IMR-90 (cell line): ENCODE results near the gene TRPC1. TPM values are rescaled to one million over a fixed set of nuclear protein-coding genes. Genes with fewer than 3 reads are reported as not detected.

Experiments
- ATAC-seq: fragments of 200-7000 bp; cut with Tn5 transposase; 2 replicates; pipeline ENCODE4 v1.9.1; 2020; ENCODE audit warnings: low read depth, mild to moderate bottlenecking, moderate library complexity
- BruUV-seq: library from RNA; stranded (reverse); fragments of 400-500 nt; replicated peaks from 2 replicates; lab custom pipeline; 2021; lab: Mats Ljungman, UMichigan
- CTCF ChIA-PET: fragments of 300-600 bp; formaldehyde crosslinking; extraction: SDS; loops from one replicate; lab custom pipeline; 2021; ENCODE audit warnings: antibody characterized with exemption; lab: Yijun Ruan, JAX
- POLR2A ChIA-PET: fragments of 300-600 bp; sonication (Branson Sonifier 250); formaldehyde crosslinking; loops from one replicate; lab custom pipeline; 2022; ENCODE audit warnings: antibody characterized with exemption; ENCODE audit not compliant: unreplicated experiment; lab: Charles Lee
- DNase-seq: peaks from one replicate; pipeline ENCODE4 v3.0.0; 2013
- H2AFZ ChIP-seq: replicated peaks from 2 replicates; pipeline ENCODE3; 2013; ENCODE audit warnings: low read length, mild to moderate bottlenecking; ENCODE audit not compliant: poor library complexity
- H2AK5ac ChIP-seq: 2 replicates; pipeline ENCODE4 v1.6.1; 2013; ENCODE audit warnings: low read depth, low read length, inconsistent platforms
- H2AK9ac ChIP-seq: replicated peaks from 2 replicates; pipeline ENCODE3; 2013; ENCODE audit warnings: mild to moderate bottlenecking, low read depth, low read length, moderate library complexity; ENCODE audit not compliant: poor library complexity
- H2BK120ac ChIP-seq: 2 replicates; pipeline ENCODE4 v1.6.1; 2013; ENCODE audit warnings: low read depth, low read length, inconsistent platforms
- H2BK15ac ChIP-seq: 3 replicates; pipeline ENCODE4 v1.6.1; 2013; ENCODE audit warnings: low read depth, low read length, inconsistent platforms
- H2BK20ac ChIP-seq: 2 replicates; pipeline ENCODE4 v1.6.1; 2013; ENCODE audit warnings: low read depth, mild to moderate bottlenecking, inconsistent platforms, low read length, moderate library complexity
- H2BK5ac ChIP-seq: 2 replicates; pipeline ENCODE4 v1.6.1; 2013; ENCODE audit warnings: mild to moderate bottlenecking, low read depth, low read length, inconsistent platforms; ENCODE audit not compliant: poor library complexity, severe bottlenecking
- H3K14ac ChIP-seq: replicated peaks from 2 replicates; pipeline ENCODE4 v1.6.1; 2013; ENCODE audit warnings: low read depth, low read length, inconsistent platforms
- H3K18ac ChIP-seq: 2 replicates; pipeline ENCODE4 v1.6.1; 2013; ENCODE audit warnings: low read depth, low read length, control low read depth
- H3K23ac ChIP-seq: 2 replicates; pipeline ENCODE4 v1.6.1; 2013; ENCODE audit warnings: low read depth, low read length, inconsistent platforms
- H3K27ac ChIP-seq: 2 replicates; pipeline ENCODE4 v1.5.1; 2013; ENCODE audit warnings: mild to moderate bottlenecking, control low read depth, low read length; ENCODE audit not compliant: insufficient read depth
- H3K27me3 ChIP-seq: 2 replicates; pipeline ENCODE4 v1.6.1; 2013; ENCODE audit warnings: low read length; ENCODE audit not compliant: control insufficient read depth, insufficient read depth
- H3K36me3 ChIP-seq: 2 replicates; pipeline ENCODE4 v1.6.1; 2013; ENCODE audit warnings: low read length, mixed read lengths; ENCODE audit not compliant: control insufficient read depth, insufficient read depth
- H3K4ac ChIP-seq: 2 replicates; pipeline ENCODE4 v1.6.1; 2013; ENCODE audit warnings: low read depth, low read length, inconsistent platforms
- H3K4me1 ChIP-seq: 2 replicates; pipeline ENCODE4 v1.6.1; 2013; ENCODE audit warnings: low read length, mixed read lengths; ENCODE audit not compliant: control insufficient read depth, insufficient read depth
- H3K4me2 ChIP-seq: 2 replicates; pipeline ENCODE4 v1.6.1; 2013; ENCODE audit warnings: low read depth, mild to moderate bottlenecking, control low read depth, low read length, moderate library complexity
- H3K4me3 ChIP-seq: 2 replicates; pipeline ENCODE4 v1.5.1; 2013; ENCODE audit warnings: low read depth, mild to moderate bottlenecking, control low read depth, low read length, moderate library complexity; ENCODE audit not compliant: insufficient read depth
- H3K56ac ChIP-seq: 2 replicates; pipeline ENCODE4 v1.6.1; 2013; ENCODE audit warnings: low read length, inconsistent platforms; ENCODE audit not compliant: insufficient read depth; ENCODE audit errors: extremely low read depth
- H3K79me1 ChIP-seq, 2 experiments: 2 replicates each; pipeline ENCODE4 v1.6.1; 2013; ENCODE audit warnings: low read length in 2 of 2, inconsistent platforms in 1 of 2, low read depth in 1 of 2
- H3K9ac ChIP-seq: 2 replicates; pipeline ENCODE4 v1.6.1; 2013; ENCODE audit warnings: low read depth, low read length, control low read depth
- H3K9me1 ChIP-seq: 2 replicates; pipeline ENCODE4 v1.6.1; 2013; ENCODE audit warnings: low read length, inconsistent platforms; ENCODE audit not compliant: insufficient read depth
- H3K9me3 ChIP-seq: 2 replicates; pipeline ENCODE4 v1.6.1; 2013; ENCODE audit warnings: low read length; ENCODE audit not compliant: control insufficient read depth, insufficient read depth
- H4K20me1 ChIP-seq: 2 replicates; pipeline ENCODE4 v1.6.1; 2013; ENCODE audit warnings: low read length, inconsistent platforms; ENCODE audit not compliant: insufficient read depth
- H4K5ac ChIP-seq: 2 replicates; pipeline ENCODE4 v1.6.1; 2013; ENCODE audit warnings: mild to moderate bottlenecking, low read depth, low read length, control low read depth
- H4K8ac ChIP-seq, 2 experiments: 2 replicates each; pipeline ENCODE4 v1.6.1; 2013; ENCODE audit warnings: low read depth in 2 of 2, low read length in 2 of 2, control low read depth in 1 of 2, inconsistent platforms in 1 of 2
- H4K91ac ChIP-seq: 2 replicates; pipeline ENCODE4 v1.6.1; 2013; ENCODE audit warnings: low read depth, low read length, inconsistent platforms; ENCODE audit not compliant: insufficient read depth
- CTCF ChIP-seq: conservative IDR thresholded peaks from 2 replicates; pipeline ENCODE4 v1.5.1; 2012; ENCODE audit warnings: mild to moderate bottlenecking, low read depth, low read length, improper control_type of control experiment
- POLR2A ChIP-seq: IDR thresholded peaks from 2 replicates; pipeline ENCODE4 v1.6.1; 2012; ENCODE audit warnings: mild to moderate bottlenecking, low read depth, low read length
- RFX5 ChIP-seq: IDR thresholded peaks from 2 replicates; pipeline ENCODE4 v1.8.0; 2012; ENCODE audit warnings: low read depth, mild to moderate bottlenecking, low read length, moderate library complexity
- WGBS, 2 experiments: methylation state at CpG; one replicate each; pipeline versions ENCODE4 v1.1.5 to v1.1.7; 2013; ENCODE audit warnings: missing lambda C conversion rate in 2 of 2; ENCODE audit not compliant: insufficient read length in 1 of 2; ENCODE audit errors: extremely low coverage in 2 of 2; 5-methylcytosine and 5-hydroxymethylcytosine counted together
- dilution Hi-C: fragments of 300-500 bp; cut with HindIII; formaldehyde crosslinking; loops from one replicate; pipeline ENCODE4 v1.14.3; 2018; ENCODE audit warnings: low sequenced_read_pairs; ENCODE audit not compliant: unreplicated experiment
- in situ Hi-C: fragments of 300-500 bp; cut with MboI; formaldehyde crosslinking; loops from 3 replicates; pipeline ENCODE4 v1.14.3; 2019; ENCODE audit warnings: low sequenced_read_pairs, inconsistent platforms, mixed read lengths
- intact Hi-C: fragments of 100-400 bp; cut with micrococcal nuclease; formaldehyde crosslinking; loops from 2 replicates; pipeline ENCODE4 v1.10.0; 2022
- polyA plus RNA-seq, 3 experiments: library from polyadenylated mRNA; depleted of rRNA; stranded (reverse); fragments of >200 nt; gene quantifications; 2 replicates each; pipeline ENCODE4 v1.2.3, GENCODE V29; 2012; ENCODE audit warnings: low replicate concordance in 1 of 3
- total RNA-seq: library from RNA; depleted of rRNA; stranded (reverse); fragments of >200 nt; gene quantifications from 2 replicates; pipeline ENCODE4 v1.2.3, GENCODE V29; 2012

TRPC1 gene
- total and polyA plus RNA-seq, 2 of the 4 experiments (the other 2 are of a cell fraction), result 5.9 to 7.2 TPM

GRCh38 chr3:142852009-142852408, 128.2 kb downstream of the TRPC1 start:
- Histone ChIP-seq H3K14ac (no peak overlapping the region), H3K56ac (no peak overlapping the region), H3K9me1 (no peaks in the 10 kb centered on the region; the same call in 1 of the 2 replicates), H3K9ac (no peak overlapping the region), H3K23ac (no peak overlapping the region), H2BK120ac (no peak overlapping the region), H4K20me1 (no peaks in the 10 kb centered on the region), H2BK20ac (no peak overlapping the region), H3K4me1 (no peaks in the 10 kb centered on the region), H2AK5ac (no peak overlapping the region), H2BK15ac (no peak overlapping the region), H3K4me2 (no peak overlapping the region), H3K4me3 (no peak overlapping the region), H3K36me3 (no peaks in the 10 kb centered on the region), H3K18ac (no peak overlapping the region), H4K8ac (no peak overlapping the region), H3K79me1 (no peaks in the 10 kb centered on the region), H4K5ac (no peak overlapping the region), H2BK5ac (no peak overlapping the region), H2AK9ac (no peak overlapping the region), H3K4ac (no peak overlapping the region), H4K91ac (no peak overlapping the region), H3K27me3 (peaks cover 14% of the 10 kb centered on the region), H3K9me3 (no peaks in the 10 kb centered on the region), H3K27ac (no peak overlapping the region), H2AFZ (no peak overlapping the region)
- in situ Hi-C loops (no loop called here), dilution Hi-C loops (no loop called here), intact Hi-C loops (no loop called here)
- TF ChIP-seq RFX5 (no peak), CTCF (no peak), POLR2A (no peak)
- POLR2A ChIA-PET, result no interaction called here
- BruUV-seq, result no TSS peak
- no CpG with 5 or more reads among the region's 4 CpGs for WGBS, 2 experiments
- CTCF ChIA-PET, result no interaction called here
- ATAC-seq, result no peak
- DNase-seq, result no peak
